ENCODE measurements around the gene KLK15.

Gene KLK15

DNA sequence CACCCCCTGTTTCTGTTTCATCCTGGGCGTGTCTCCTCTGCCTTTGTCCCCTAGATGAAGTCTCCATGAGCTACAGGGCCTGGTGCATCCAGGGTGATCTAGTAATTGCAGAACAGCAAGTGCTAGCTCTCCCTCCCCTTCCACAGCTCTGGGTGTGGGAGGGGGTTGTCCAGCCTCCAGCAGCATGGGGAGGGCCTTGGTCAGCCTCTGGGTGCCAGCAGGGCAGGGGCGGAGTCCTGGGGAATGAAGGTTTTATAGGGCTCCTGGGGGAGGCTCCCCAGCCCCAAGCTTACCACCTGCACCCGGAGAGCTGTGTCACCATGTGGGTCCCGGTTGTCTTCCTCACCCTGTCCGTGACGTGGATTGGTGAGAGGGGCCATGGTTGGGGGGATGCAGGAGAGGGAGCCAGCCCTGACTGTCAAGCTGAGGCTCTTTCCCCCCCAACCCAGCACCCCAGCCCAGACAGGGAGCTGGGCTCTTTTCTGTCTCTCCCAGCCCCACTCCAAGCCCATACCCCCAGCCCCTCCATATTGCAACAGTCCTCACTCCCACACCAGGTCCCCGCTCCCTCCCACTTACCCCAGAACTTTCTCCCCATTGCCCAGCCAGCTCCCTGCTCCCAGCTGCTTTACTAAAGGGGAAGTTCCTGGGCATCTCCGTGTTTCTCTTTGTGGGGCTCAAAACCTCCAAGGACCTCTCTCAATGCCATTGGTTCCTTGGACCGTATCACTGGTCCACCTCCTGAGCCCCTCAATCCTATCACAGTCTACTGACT, 21.4 kb upstream of the KLK15 start, which contains the start of gene KLK3:
KLK3 (plus strand) TSS at position 280 of the 775 bp plus-strand sequence; CDS start at position 321, 41 bp downstream.
- no peak for TF ChIP-seq TOX (CRISPR knock-in tag; IDR thresholded peaks at IDR 0.05; ENCODE audit: borderline replicate concordance)
- TF ChIP-seq ARNTL (CRISPR knock-in tag; IDR thresholded peaks at IDR 0.05; ENCODE audit: borderline replicate concordance, low read depth) = no peak
- no peak for TF ChIP-seq PPARA (CRISPR knock-in tag; IDR thresholded peaks at IDR 0.05; ENCODE audit: borderline replicate concordance)
- TF ChIP-seq, protein P1, sequence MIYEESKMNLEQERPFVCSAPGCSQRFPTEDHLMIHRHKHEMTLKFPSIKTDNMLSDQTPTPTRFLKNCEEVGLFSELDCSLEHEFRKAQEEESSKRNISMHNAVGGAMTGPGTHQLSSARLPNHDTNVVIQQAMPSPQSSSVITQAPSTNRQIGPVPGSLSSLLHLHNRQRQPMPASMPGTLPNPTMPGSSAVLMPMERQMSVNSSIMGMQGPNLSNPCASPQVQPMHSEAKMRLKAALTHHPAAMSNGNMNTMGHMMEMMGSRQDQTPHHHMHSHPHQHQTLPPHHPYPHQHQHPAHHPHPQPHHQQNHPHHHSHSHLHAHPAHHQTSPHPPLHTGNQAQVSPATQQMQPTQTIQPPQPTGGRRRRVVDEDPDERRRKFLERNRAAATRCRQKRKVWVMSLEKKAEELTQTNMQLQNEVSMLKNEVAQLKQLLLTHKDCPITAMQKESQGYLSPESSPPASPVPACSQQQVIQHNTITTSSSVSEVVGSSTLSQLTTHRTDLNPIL (CRISPR knock-in tag; IDR thresholded peaks at IDR 0.05; ENCODE audit: low read depth) = no peak
- TF ChIP-seq ZC3H10 (CRISPR knock-in tag; IDR thresholded peaks at IDR 0.05) = no peak
- no peak for TF ChIP-seq ESRRG (CRISPR knock-in tag; IDR thresholded peaks at IDR 0.05)
- TF ChIP-seq OSR1 (CRISPR knock-in tag; IDR thresholded peaks at IDR 0.05) = no peak
- TF ChIP-seq TCF4 (CRISPR knock-in tag; IDR thresholded peaks at IDR 0.05; ENCODE audit: borderline replicate concordance) = no peak
- TF ChIP-seq ZNF8 (CRISPR knock-in tag; IDR thresholded peaks at IDR 0.05) = no peak
- TF ChIP-seq GLIS3 (CRISPR knock-in tag; IDR thresholded peaks at IDR 0.05) = no peak
- no peak for TF ChIP-seq BACH2 (CRISPR knock-in tag; IDR thresholded peaks at IDR 0.05; ENCODE audit: borderline replicate concordance)
- TF ChIP-seq ZNF70 (CRISPR knock-in tag; IDR thresholded peaks at IDR 0.05) = no peak
- no peak for TF ChIP-seq ISL1 (CRISPR knock-in tag; IDR thresholded peaks at IDR 0.05)
- TF ChIP-seq, protein P2, sequence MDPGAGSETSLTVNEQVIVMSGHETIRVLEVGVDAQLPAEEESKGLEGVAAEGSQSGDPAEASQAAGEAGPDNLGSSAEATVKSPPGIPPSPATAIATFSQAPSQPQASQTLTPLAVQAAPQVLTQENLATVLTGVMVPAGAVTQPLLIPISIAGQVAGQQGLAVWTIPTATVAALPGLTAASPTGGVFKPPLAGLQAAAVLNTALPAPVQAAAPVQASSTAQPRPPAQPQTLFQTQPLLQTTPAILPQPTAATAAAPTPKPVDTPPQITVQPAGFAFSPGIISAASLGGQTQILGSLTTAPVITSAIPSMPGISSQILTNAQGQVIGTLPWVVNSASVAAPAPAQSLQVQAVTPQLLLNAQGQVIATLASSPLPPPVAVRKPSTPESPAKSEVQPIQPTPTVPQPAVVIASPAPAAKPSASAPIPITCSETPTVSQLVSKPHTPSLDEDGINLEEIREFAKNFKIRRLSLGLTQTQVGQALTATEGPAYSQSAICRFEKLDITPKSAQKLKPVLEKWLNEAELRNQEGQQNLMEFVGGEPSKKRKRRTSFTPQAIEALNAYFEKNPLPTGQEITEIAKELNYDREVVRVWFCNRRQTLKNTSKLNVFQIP (CRISPR knock-in tag; IDR thresholded peaks at IDR 0.05; ENCODE audit: borderline replicate concordance, low read depth) = no peak
- ATAC-seq = no peak

DNA sequence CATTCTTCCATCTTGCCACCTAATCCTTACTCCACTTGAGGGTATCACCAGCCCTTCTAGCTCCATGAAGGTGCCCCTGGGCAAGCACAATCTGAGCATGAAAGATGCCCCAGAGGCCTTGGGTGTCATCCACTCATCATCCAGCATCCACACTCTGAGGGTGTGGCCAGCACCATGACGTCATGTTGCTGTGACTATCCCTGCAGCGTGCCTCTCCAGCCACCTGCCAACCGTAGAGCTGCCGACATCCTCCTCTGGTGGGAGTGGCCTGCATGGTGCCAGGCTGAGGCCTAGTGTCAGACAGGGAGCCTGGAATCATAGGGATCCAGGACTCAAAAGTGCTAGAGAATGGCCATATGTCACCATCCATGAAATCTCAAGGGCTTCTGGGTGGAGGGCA, 18.2 kb upstream of the KLK15 start:
- ATAC-seq = no peak
- TF ChIP-seq, protein P3, sequence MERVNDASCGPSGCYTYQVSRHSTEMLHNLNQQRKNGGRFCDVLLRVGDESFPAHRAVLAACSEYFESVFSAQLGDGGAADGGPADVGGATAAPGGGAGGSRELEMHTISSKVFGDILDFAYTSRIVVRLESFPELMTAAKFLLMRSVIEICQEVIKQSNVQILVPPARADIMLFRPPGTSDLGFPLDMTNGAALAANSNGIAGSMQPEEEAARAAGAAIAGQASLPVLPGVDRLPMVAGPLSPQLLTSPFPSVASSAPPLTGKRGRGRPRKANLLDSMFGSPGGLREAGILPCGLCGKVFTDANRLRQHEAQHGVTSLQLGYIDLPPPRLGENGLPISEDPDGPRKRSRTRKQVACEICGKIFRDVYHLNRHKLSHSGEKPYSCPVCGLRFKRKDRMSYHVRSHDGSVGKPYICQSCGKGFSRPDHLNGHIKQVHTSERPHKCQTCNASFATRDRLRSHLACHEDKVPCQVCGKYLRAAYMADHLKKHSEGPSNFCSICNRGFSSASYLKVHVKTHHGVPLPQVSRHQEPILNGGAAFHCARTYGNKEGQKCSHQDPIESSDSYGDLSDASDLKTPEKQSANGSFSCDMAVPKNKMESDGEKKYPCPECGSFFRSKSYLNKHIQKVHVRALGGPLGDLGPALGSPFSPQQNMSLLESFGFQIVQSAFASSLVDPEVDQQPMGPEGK (CRISPR knock-in tag; IDR thresholded peaks at IDR 0.05; ENCODE audit: borderline replicate concordance) = no peak
- TF ChIP-seq, protein P4, sequence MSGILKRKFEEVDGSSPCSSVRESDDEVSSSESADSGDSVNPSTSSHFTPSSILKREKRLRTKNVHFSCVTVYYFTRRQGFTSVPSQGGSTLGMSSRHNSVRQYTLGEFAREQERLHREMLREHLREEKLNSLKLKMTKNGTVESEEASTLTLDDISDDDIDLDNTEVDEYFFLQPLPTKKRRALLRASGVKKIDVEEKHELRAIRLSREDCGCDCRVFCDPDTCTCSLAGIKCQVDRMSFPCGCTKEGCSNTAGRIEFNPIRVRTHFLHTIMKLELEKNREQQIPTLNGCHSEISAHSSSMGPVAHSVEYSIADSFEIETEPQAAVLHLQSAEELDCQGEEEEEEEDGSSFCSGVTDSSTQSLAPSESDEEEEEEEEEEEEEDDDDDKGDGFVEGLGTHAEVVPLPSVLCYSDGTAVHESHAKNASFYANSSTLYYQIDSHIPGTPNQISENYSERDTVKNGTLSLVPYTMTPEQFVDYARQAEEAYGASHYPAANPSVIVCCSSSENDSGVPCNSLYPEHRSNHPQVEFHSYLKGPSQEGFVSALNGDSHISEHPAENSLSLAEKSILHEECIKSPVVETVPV (CRISPR knock-in tag; IDR thresholded peaks at IDR 0.05) = no peak
- no peak for TF ChIP-seq GLIS3 (CRISPR knock-in tag; IDR thresholded peaks at IDR 0.05)
- TF ChIP-seq ZFP30 (CRISPR knock-in tag; IDR thresholded peaks at IDR 0.05) = no peak
- TF ChIP-seq TOX (CRISPR knock-in tag; IDR thresholded peaks at IDR 0.05; ENCODE audit: borderline replicate concordance) = no peak
- no peak for TF ChIP-seq ESRRG (CRISPR knock-in tag; IDR thresholded peaks at IDR 0.05)
- no peak for TF ChIP-seq RARB (CRISPR knock-in tag; IDR thresholded peaks at IDR 0.05)
- no peak for TF ChIP-seq ZNF565 (CRISPR knock-in tag; conservative IDR thresholded peaks at IDR 0.05; ENCODE audit: low read depth)
- TF ChIP-seq SNAI2 (CRISPR knock-in tag; IDR thresholded peaks at IDR 0.05) = no peak
- no peak for TF ChIP-seq PPARA (CRISPR knock-in tag; IDR thresholded peaks at IDR 0.05; ENCODE audit: borderline replicate concordance)
- TF ChIP-seq CSDC2 (CRISPR knock-in tag; IDR thresholded peaks at IDR 0.05) = no peak
- TF ChIP-seq, protein P2 (CRISPR knock-in tag; IDR thresholded peaks at IDR 0.05; ENCODE audit: borderline replicate concordance, low read depth) = no peak
- TF ChIP-seq ARNTL (CRISPR knock-in tag; IDR thresholded peaks at IDR 0.05; ENCODE audit: borderline replicate concordance, low read depth) = no peak
- TF ChIP-seq BACH2 (CRISPR knock-in tag; IDR thresholded peaks at IDR 0.05; ENCODE audit: borderline replicate concordance) = no peak
- no peak for TF ChIP-seq ISL1 (CRISPR knock-in tag; IDR thresholded peaks at IDR 0.05)
- TF ChIP-seq, protein P5, sequence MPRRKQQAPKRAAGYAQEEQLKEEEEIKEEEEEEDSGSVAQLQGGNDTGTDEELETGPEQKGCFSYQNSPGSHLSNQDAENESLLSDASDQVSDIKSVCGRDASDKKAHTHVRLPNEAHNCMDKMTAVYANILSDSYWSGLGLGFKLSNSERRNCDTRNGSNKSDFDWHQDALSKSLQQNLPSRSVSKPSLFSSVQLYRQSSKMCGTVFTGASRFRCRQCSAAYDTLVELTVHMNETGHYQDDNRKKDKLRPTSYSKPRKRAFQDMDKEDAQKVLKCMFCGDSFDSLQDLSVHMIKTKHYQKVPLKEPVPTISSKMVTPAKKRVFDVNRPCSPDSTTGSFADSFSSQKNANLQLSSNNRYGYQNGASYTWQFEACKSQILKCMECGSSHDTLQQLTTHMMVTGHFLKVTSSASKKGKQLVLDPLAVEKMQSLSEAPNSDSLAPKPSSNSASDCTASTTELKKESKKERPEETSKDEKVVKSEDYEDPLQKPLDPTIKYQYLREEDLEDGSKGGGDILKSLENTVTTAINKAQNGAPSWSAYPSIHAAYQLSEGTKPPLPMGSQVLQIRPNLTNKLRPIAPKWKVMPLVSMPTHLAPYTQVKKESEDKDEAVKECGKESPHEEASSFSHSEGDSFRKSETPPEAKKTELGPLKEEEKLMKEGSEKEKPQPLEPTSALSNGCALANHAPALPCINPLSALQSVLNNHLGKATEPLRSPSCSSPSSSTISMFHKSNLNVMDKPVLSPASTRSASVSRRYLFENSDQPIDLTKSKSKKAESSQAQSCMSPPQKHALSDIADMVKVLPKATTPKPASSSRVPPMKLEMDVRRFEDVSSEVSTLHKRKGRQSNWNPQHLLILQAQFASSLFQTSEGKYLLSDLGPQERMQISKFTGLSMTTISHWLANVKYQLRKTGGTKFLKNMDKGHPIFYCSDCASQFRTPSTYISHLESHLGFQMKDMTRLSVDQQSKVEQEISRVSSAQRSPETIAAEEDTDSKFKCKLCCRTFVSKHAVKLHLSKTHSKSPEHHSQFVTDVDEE (CRISPR knock-in tag; IDR thresholded peaks at IDR 0.05) = no peak
- no peak for TF ChIP-seq ZFP3 (CRISPR knock-in tag; IDR thresholded peaks at IDR 0.05)
- no peak for TF ChIP-seq OSR1 (CRISPR knock-in tag; IDR thresholded peaks at IDR 0.05)
